HL-60 (cell line): ENCODE results near the gene TRPV4.

ENCODE experiments used
- DNase-seq, 2 experiments: peaks; one replicate each; pipeline ENCODE4 v3.0.0-alpha.2; 2010 to 2020; ENCODE audit warnings: low read depth in 1 of 2, low spot score in 1 of 2
- H3K27ac ChIP-seq: fragments of 250-450 bp; sonication (Bioruptor Pico); replicated peaks from 2 replicates; pipeline ENCODE4 v1.5.1; 2020; ENCODE audit warnings: mild to moderate bottlenecking, moderate library complexity
- H3K27me3 ChIP-seq: fragments of 250-450 bp; sonication (Bioruptor Pico); 2 replicates; pipeline ENCODE4 v1.5.1; 2021; ENCODE audit warnings: mild to moderate bottlenecking, moderate library complexity; ENCODE audit not compliant: insufficient read depth, poor library complexity, severe bottlenecking
- H3K4me3 ChIP-seq: replicated peaks from 2 replicates; pipeline ENCODE4 v1.5.1; 2011; ENCODE audit warnings: mild to moderate bottlenecking, control low read depth, low read length; ENCODE audit not compliant: insufficient read depth
- GABPA ChIP-seq: IDR thresholded peaks from 2 replicates; pipeline ENCODE4 v1.6.1; 2012; ENCODE audit warnings: low read depth
- POLR2AphosphoS5 ChIP-seq: IDR thresholded peaks from 2 replicates; pipeline ENCODE4 v1.6.1; 2012; ENCODE audit warnings: low read depth
- SPI1 ChIP-seq: IDR thresholded peaks from 2 replicates; pipeline ENCODE4 v1.6.1; 2012; ENCODE audit warnings: low read depth, mild to moderate bottlenecking, borderline replicate concordance
- TF ChIP-seq, protein P1 (sequence below): IDR thresholded peaks from one replicate; pipeline ENCODE4 v1.5.1; 2011; ENCODE audit warnings: low read length, control low read depth, inconsistent platforms; ENCODE audit not compliant: insufficient read depth
- TF ChIP-seq, protein P2 (sequence below): IDR thresholded peaks from 2 replicates; pipeline ENCODE4 v1.6.1; 2012; ENCODE audit warnings: low read depth; ENCODE audit not compliant: insufficient replicate concordance

The TRPV4 gene

DNA sequence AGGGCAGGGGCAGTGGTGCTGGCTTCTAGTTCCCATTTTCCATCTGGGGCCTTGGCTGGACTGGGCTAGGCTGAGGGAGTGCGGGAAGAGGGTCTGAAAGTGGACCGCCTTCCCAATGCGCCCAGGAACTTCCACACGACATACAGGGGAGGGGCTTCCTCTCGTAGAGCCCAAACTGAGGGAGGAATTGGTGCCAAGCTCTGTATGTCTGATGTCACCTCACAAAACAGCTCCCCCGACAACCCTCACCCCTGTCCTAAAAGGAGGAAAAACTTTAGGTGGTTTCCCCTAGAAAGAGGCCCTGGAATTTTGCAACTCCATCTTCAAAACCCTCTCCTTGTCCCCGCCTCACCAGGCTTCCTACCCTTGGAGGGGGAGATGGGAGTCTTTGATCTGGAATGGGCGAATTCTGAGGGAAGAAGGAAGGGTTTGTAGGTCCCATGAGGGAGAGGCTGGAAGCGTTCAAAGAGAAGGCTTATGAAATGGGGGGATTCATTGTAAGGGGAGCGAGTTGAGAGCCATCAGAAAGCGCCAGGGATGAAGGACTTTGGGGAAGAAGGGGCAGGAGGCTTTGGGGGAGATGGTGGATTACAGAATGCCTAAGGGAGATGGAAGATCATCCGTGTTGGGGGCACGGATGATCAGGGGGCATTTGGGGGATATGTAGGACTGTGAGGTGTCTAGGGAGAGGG, 46.3 kb upstream of the TRPV4 start:
- no peak for TF ChIP-seq SPI1
- TF ChIP-seq, protein P1, sequence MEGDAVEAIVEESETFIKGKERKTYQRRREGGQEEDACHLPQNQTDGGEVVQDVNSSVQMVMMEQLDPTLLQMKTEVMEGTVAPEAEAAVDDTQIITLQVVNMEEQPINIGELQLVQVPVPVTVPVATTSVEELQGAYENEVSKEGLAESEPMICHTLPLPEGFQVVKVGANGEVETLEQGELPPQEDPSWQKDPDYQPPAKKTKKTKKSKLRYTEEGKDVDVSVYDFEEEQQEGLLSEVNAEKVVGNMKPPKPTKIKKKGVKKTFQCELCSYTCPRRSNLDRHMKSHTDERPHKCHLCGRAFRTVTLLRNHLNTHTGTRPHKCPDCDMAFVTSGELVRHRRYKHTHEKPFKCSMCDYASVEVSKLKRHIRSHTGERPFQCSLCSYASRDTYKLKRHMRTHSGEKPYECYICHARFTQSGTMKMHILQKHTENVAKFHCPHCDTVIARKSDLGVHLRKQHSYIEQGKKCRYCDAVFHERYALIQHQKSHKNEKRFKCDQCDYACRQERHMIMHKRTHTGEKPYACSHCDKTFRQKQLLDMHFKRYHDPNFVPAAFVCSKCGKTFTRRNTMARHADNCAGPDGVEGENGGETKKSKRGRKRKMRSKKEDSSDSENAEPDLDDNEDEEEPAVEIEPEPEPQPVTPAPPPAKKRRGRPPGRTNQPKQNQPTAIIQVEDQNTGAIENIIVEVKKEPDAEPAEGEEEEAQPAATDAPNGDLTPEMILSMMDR, result no peak
- TF ChIP-seq POLR2AphosphoS5, result no peak
- TF ChIP-seq, protein P2, sequence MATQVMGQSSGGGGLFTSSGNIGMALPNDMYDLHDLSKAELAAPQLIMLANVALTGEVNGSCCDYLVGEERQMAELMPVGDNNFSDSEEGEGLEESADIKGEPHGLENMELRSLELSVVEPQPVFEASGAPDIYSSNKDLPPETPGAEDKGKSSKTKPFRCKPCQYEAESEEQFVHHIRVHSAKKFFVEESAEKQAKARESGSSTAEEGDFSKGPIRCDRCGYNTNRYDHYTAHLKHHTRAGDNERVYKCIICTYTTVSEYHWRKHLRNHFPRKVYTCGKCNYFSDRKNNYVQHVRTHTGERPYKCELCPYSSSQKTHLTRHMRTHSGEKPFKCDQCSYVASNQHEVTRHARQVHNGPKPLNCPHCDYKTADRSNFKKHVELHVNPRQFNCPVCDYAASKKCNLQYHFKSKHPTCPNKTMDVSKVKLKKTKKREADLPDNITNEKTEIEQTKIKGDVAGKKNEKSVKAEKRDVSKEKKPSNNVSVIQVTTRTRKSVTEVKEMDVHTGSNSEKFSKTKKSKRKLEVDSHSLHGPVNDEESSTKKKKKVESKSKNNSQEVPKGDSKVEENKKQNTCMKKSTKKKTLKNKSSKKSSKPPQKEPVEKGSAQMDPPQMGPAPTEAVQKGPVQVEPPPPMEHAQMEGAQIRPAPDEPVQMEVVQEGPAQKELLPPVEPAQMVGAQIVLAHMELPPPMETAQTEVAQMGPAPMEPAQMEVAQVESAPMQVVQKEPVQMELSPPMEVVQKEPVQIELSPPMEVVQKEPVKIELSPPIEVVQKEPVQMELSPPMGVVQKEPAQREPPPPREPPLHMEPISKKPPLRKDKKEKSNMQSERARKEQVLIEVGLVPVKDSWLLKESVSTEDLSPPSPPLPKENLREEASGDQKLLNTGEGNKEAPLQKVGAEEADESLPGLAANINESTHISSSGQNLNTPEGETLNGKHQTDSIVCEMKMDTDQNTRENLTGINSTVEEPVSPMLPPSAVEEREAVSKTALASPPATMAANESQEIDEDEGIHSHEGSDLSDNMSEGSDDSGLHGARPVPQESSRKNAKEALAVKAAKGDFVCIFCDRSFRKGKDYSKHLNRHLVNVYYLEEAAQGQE, result no peak
- no peak for TF ChIP-seq GABPA
- H3K4me3 ChIP-seq, result peak overlapping the region; percentile 67
- no peaks in the 10 kb centered on the region for H3K27me3 ChIP-seq
- peak overlapping the region; percentile 63; the same call in 1 of the 2 replicates for H3K27ac ChIP-seq
- DNase-seq, result no peak

DNA sequence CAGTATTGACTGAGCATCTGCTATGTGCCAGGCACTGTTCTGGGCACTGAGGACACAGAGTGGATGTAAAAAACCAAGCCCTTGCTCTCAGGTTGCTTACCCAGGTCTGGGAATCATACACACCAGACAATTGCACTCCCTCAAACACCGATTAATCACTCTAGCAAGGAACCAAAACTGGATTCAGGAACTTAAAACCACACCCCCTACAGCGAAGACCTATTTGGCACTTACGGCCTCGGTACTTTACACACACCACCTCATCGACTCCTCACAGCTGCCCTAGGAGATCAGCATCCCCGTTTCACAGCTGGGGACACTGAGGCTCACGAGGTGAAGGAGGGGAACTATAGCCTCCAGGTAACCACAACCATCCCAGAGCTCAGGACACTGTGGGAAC, 45.6 kb upstream of the TRPV4 start:
- H3K27ac ChIP-seq, result no peak overlapping the region
- TF ChIP-seq, protein P2, result no peak
- TF ChIP-seq GABPA, result no peak
- TF ChIP-seq, protein P1, result no peak
- no peak for TF ChIP-seq POLR2AphosphoS5
- TF ChIP-seq SPI1, result no peak
- no peaks in the 10 kb centered on the region for H3K27me3 ChIP-seq
- DNase-seq, result no peak
- no peak overlapping the region for H3K4me3 ChIP-seq

DNA sequence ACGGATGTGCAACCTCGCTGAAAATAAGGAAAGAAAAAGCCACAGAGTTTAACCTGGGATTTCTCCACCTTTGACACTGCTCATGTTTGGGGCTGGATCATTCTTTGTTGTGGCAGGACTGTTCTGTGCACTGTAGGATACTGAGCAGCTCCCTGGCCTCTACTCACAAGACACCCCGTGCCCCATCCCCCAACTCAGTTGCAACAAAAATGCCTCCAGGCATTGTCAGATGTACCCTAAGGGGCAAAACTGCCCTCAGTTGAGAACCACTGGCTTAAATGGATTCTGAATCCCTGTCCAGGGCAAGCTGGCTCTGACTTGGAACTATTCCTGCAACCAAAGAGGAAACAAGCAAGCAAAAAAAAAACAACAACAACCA, 45.0 kb upstream of the TRPV4 start:
- no peak overlapping the region for H3K4me3 ChIP-seq
- DNase-seq, result no peak
- TF ChIP-seq POLR2AphosphoS5 (no peak), SPI1 (no peak), GABPA (no peak)
- TF ChIP-seq, protein P2, result no peak
- TF ChIP-seq, protein P1, result no peak
- H3K27me3 ChIP-seq, result no peaks in the 10 kb centered on the region
- no peak overlapping the region for H3K27ac ChIP-seq
